ENCODE data around the gene SAMD8. TPM values are rescaled to one million over a fixed set of nuclear protein-coding genes. Genes with fewer than 3 reads are reported as not detected.

Gene SAMD8
- polyA plus RNA-seq, 3 donors: 13.0 to 18.8 (median 13.7) TPM

- peak overlapping the region; percentile 81 to 99 (median 96) for H3K4me3 ChIP-seq (replicated peaks in 1 of 3; ENCODE audit: low read depth in 2 of 3, low read length in 3 of 3)
- peaks cover 22 to 25% of the 10 kb centered on the region in 2 donors for H3K36me3 Mint-ChIP-seq
- peak; percentile 63 to 85 (median 69) for DNase-seq
- peaks cover 27% of the 10 kb centered on the region for H3K4me1 Mint-ChIP-seq
- peaks cover 18 to 23% of the 10 kb centered on the region in 2 donors for H3K4me1 ChIP-seq (ENCODE audit: control insufficient read depth in 1 of 2, insufficient read depth in 2 of 2, low read length in 2 of 2)
- TF ChIP-seq CTCF (IDR thresholded peaks at IDR 0.05): no peak
- peak overlapping the region; percentile 83 for H2AFZ ChIP-seq (ENCODE audit: insufficient read depth, low read depth, low read length, poor library complexity, severe bottlenecking)
- peak overlapping the region; percentile 100 for H3K27ac ChIP-seq (ENCODE audit: low read depth in 1 of 2, low read length in 2 of 2)
- intact Hi-C loops (cut with micrococcal nuclease): loop anchor here (1.0 to 5.0 kb wide), 3 partner anchors 20 to 98 kb away; partner anchors contain the start of genes COMTD1 (in 1 of the 2) and SAMD8 (in 1 of the 2)
- H3K4me3 Mint-ChIP-seq: peak overlapping the region; percentile 99
- H3K27ac Mint-ChIP-seq: peak overlapping the region; percentile 100
- H3K27me3 ChIP-seq (ENCODE audit: control insufficient read depth in 2 of 2, insufficient read depth in 2 of 2, low read length in 2 of 2): no peaks in the 10 kb centered on the region
- WGBS (ENCODE audit: insufficient coverage): 0% methylated on average over 17 of the region's 19 CpGs
- peaks cover 41% of the 10 kb centered on the region for H3K79me2 ChIP-seq (ENCODE audit: insufficient read depth, low read length)
- no peaks in the 10 kb centered on the region for H3K9me3 Mint-ChIP-seq
- peaks cover 14% of the 10 kb centered on the region for H4K20me1 ChIP-seq (ENCODE audit: insufficient read depth, low read length)
- peak overlapping the region; percentile 99 for H3K9ac ChIP-seq (ENCODE audit: insufficient read depth, low read length, poor library complexity, severe bottlenecking)
- peaks cover 0 to 2% (median 0%) of the 10 kb centered on the region in 3 donors for H3K27me3 Mint-ChIP-seq (ENCODE audit: low read depth in 3 of 3)
- peak overlapping the region; percentile 79 for H3K4me2 ChIP-seq (replicated peaks; ENCODE audit: extremely low read depth, low read length, poor library complexity, severe bottlenecking)
- no peaks in the 10 kb centered on the region for H3K9me3 ChIP-seq (replicated peaks in 1 of 2; ENCODE audit: control insufficient read depth in 1 of 2, insufficient read depth in 1 of 2, low read length in 2 of 2)
- H3K36me3 ChIP-seq (replicated peaks in 1 of 2; ENCODE audit: control insufficient read depth in 1 of 2, insufficient read depth in 2 of 2, low read length in 2 of 2): peaks cover 20 to 29% of the 10 kb centered on the region in 2 donors
Observed at GRCh38 chr10:75209921-75210281, 98.4 kb downstream of the SAMD8 start.

GRCh38 chr10:75210282-75211006 lies 99.0 kb downstream of the SAMD8 start, which contains the start of gene VDAC2:
Gene VDAC2, plus strand, starts transcription at chr10:75210796. Its CDS starts 363 bp downstream, at chr10:75211159.
- H3K4me3 ChIP-seq (replicated peaks in 1 of 3; ENCODE audit: low read depth in 2 of 3, low read length in 3 of 3): peak within 1 kb of the TSS; percentile 81 to 99 (median 96)
- no peaks in the 10 kb centered on the region for H3K27me3 ChIP-seq (ENCODE audit: control insufficient read depth in 2 of 2, insufficient read depth in 2 of 2, low read length in 2 of 2)
- H3K36me3 ChIP-seq (replicated peaks in 1 of 2; ENCODE audit: control insufficient read depth in 1 of 2, insufficient read depth in 2 of 2, low read length in 2 of 2): peaks cover 23 to 34% of the 10 kb centered on the region in 2 donors
- no peaks in the 10 kb centered on the region for H3K9me3 Mint-ChIP-seq
- peaks cover 0 to 2% (median 0%) of the 10 kb centered on the region in 3 donors for H3K27me3 Mint-ChIP-seq (ENCODE audit: low read depth in 3 of 3)
- peak within 1 kb of the TSS; percentile 100 for H3K27ac Mint-ChIP-seq
- intact Hi-C loops (cut with micrococcal nuclease): loop anchor here (1.0 to 5.0 kb wide), 3 partner anchors 20 to 98 kb away; partner anchors contain the start of genes COMTD1 (in 1 of the 2) and SAMD8 (in 1 of the 2)
- H3K9ac ChIP-seq (ENCODE audit: insufficient read depth, low read length, poor library complexity, severe bottlenecking): peak within 1 kb of the TSS; percentile 99
- H3K4me1 ChIP-seq (ENCODE audit: control insufficient read depth in 1 of 2, insufficient read depth in 2 of 2, low read length in 2 of 2): peaks cover 18 to 23% of the 10 kb centered on the region in 2 donors
- peaks cover 24 to 30% of the 10 kb centered on the region in 2 donors for H3K36me3 Mint-ChIP-seq
- H2AFZ ChIP-seq (ENCODE audit: insufficient read depth, low read depth, low read length, poor library complexity, severe bottlenecking): peak within 1 kb of the TSS; percentile 83
- peak within 1 kb of the TSS; percentile 99 for H3K4me3 Mint-ChIP-seq
- under 1% methylated on average over 80 of the region's 80 CpGs for WGBS (ENCODE audit: insufficient coverage)
- peaks cover 18% of the 10 kb centered on the region for H4K20me1 ChIP-seq (ENCODE audit: insufficient read depth, low read length)
- H3K4me2 ChIP-seq (replicated peaks; ENCODE audit: extremely low read depth, low read length, poor library complexity, severe bottlenecking): peak within 1 kb of the TSS; percentile 79
- no peaks in the 10 kb centered on the region for H3K9me3 ChIP-seq (replicated peaks in 1 of 2; ENCODE audit: control insufficient read depth in 1 of 2, insufficient read depth in 1 of 2, low read length in 2 of 2)
- H3K27ac ChIP-seq (ENCODE audit: low read depth in 1 of 2, low read length in 2 of 2): peak within 1 kb of the TSS; percentile 100
- DNase-seq: peak; percentile 85 to 92 (median 91)
- H3K4me1 Mint-ChIP-seq: peaks cover 27% of the 10 kb centered on the region
- TF ChIP-seq CTCF (IDR thresholded peaks at IDR 0.05): no peak
- H3K79me2 ChIP-seq (ENCODE audit: insufficient read depth, low read length): peaks cover 47% of the 10 kb centered on the region

Measured in CD14-positive monocyte (primary cell).